GM12874 (cell line): ENCODE measurements around the gene DEGS1.

Experiments used
- CTCF ChIP-seq: IDR thresholded peaks from 2 replicates; pipeline ENCODE4 v1.5.1; 2011; ENCODE audit warnings: low read depth, mild to moderate bottlenecking, control low read depth, low read length, moderate library complexity; ENCODE audit not compliant: insufficient read depth

Gene DEGS1

DNA sequence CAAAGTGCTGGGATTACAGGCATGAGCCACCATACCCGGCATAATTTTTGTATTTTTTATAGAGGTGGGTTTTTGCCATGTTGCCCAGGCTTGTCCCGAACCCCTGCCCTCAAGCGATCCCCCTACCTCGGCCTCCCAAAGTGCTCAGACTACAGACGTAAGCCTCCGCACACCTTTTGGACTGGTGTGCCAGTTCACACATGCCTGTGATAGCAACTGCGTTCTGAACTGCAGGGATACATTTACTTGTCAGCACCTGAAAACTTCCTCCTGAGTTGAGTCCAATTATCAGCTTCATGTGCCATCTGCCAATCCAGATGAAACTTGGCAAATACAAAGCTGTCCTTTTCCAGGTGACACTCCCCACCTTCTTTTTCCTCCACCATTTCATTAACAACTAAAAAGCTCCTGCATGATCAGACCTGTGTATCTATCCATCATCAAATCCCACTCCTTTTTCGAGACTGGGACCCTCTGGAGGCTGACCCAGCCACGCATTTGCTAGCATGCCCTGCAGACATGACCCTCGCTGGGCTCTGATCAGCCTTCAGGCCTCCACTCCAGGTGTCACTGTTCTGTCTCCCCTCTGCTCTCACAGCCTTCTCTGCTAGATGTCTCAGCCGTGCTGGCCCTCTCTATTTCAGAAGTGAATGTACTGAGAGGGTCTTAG is 2.1 kb upstream of the DEGS1 start:
- TF ChIP-seq CTCF = no peak

- no peak for TF ChIP-seq CTCF
Observed at GRCh38 chr1:224181453-224181810, 1.6 kb upstream of the DEGS1 start.

DNA sequence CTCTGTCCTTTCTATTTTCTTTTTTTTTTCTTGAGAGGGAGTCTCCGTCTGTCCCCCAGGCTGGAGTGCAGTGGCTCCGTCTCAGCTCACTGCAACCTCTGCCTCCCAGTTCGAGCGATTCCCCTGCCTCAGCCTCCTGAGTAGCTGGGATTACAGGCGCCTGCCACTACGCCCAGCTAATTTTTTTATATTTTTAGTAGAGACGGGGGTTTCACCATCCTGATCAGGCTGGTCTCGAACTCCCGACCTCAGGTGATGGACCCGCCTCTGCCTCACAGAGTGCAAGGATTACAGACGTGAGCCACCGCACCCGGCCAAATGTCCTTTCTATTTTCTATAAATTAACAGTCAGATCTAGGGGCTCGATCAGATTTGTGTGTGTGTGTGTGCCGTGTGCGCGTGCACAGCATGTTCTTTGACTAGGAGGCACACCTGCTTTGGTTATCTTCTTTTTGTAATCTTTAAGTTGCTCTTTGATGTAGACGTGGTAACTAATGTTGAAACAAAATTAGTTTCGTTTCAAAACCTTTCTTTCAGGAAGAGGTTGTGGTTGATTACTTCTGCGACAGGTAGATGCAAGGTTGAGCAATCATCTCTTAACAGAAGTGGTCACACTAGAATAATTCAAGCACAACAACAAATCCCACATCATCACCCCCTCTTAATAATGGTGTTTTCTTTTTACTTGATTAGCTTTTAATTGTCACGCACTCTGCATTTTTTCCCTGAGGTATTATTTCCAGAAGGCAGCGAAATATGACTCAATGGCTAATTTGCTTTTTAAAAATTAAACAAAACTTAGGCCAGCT is 779 bp upstream of the DEGS1 start:
- no peak for TF ChIP-seq CTCF

DNA sequence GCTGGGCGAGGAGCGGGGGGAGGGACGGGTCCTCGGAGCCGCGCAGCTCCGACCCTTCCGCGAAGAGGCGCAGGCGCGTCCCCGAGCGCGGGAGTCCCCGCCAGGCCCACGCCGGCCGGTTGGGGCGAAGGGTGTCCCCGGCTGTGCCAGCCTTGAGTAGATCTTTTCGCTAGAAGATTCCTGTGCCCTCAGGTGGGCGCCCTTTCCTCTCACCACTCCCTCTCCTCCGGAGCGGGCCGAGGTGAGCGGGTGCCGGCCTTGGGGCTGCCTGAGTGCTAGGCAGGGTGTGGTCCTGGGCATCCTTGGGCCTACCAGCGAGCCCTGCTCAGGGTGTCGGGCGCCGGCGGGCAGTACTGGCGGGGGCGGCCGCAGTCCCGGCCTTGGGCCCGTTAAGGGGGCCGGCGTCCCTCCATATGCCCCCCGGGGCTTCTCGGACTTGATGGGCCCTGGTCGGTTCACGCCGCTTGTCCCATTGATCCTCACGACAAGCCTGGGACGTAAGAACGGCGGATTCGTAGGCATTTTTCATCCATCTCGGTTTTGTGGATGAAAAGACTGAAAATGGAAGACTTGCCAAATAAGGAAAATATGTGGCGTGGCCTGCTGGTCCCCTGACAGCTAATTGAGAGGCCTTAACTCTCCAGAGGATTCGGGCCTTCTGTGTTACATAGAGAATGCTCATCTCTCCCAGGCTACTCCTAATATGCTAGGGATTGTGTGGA is 712 bp downstream of the DEGS1 start:
- TF ChIP-seq CTCF = no peak

GRCh38 chr1:224185208-224185607 is 2.2 kb downstream of the DEGS1 start:
- TF ChIP-seq CTCF = no peak

DNA sequence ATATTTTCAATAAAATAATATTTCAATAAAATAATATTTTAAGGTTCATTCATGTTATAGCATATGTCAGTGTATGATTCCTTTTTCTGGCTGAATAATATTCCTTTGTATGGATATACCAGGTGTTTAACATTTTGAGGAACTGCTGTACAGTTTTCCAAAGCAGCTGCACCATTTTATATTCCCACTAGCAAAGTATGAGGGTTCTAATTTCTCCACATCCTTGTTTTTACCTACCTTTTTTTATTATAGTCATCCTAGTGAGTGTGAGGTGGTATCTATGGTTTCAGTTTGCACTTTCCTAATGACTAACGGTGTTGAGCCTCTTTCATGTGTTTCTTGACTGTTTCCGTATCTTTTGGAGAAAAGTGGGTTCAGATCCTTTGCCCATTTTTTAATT is 5.2 kb downstream of the DEGS1 start:
- no peak for TF ChIP-seq CTCF

- TF ChIP-seq CTCF = no peak
Observed at GRCh38 chr1:224189561-224189960, 6.5 kb downstream of the DEGS1 start.
